GM12878 (cell line): ENCODE data around the gene HOTAIR.
A peak's percentile ranks its signal among the peaks of the same experiment; 100 is the strongest.

Experiments used
- EZH2 ChIP-seq: IDR thresholded peaks from 2 replicates; pipeline ENCODE4 v1.6.1; 2012; ENCODE audit warnings: low read depth, mild to moderate bottlenecking, control low read depth, inconsistent platforms, low read length, borderline replicate concordance; ENCODE audit not compliant: control insufficient read depth
- POLR2AphosphoS2 ChIP-seq: IDR thresholded peaks from 2 replicates; pipeline ENCODE4 v1.6.1; 2011; ENCODE audit warnings: low read depth, mild to moderate bottlenecking, low read length, improper control_type of control experiment, moderate library complexity
- TCF12 ChIP-seq: IDR thresholded peaks from 2 replicates; pipeline ENCODE4 v1.6.1; 2011; ENCODE audit warnings: low read depth, mild to moderate bottlenecking, low read length
- TF ChIP-seq, protein P1 (sequence below), 3 experiments: IDR thresholded peaks in 2 of 3; conservative IDR thresholded peaks in 1 of 3; 2 replicates each; pipeline ENCODE4 v1.5.1; 2011; ENCODE audit warnings: low read depth in 3 of 3, low read length in 3 of 3, mild to moderate bottlenecking in 3 of 3, control low read depth in 2 of 3, moderate library complexity in 2 of 3, inconsistent platforms in 1 of 3, mixed read lengths in 1 of 3; ENCODE audit not compliant: control insufficient read depth in 2 of 3, insufficient read depth in 1 of 3; ENCODE audit errors: extremely low read depth in 1 of 3

DNA sequence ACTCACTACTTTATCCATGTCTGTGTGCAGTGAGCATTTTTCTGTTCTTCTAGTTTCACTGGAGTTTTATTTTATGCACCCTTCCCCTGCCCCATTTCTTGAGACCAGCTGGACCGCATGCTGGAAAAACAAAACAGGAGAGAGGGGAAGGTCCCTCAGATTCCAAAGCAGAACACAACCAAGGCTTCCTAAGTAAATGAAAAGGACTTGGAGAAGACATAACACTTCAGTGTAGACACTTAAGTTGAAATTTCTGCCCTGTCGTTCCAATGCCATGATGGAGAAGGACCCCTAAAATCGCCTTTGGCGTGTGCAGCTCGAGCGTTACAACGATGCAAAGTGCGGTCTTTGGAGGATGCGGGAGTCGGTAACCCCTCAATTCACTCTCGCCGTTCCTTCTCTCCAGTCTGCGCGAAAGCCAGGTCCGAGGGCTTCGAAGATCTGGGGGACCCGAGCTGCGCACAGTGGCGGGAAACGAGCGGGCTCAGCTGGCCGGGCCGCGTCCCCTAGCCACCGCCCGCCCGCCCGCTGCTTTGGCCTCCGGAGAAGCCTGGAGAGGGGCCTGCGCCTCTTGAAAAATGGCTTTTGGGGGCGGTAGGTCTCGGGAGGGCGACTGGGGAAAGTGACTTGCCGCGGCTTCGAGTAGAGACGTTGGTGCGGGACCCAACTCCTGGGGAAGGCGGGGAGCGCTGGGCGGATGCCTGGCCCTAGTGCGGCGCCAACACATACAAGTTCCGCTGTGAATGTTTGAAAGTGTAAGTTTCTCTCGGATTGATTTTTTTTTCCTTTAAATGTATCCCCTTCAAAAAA lies 47.3 kb downstream of the HOTAIR start:
- TF ChIP-seq TCF12 (no peak), POLR2AphosphoS2 (no peak), EZH2 (peak; percentile 92; the same call in 1 of the 2 replicates)
- TF ChIP-seq, protein P1, sequence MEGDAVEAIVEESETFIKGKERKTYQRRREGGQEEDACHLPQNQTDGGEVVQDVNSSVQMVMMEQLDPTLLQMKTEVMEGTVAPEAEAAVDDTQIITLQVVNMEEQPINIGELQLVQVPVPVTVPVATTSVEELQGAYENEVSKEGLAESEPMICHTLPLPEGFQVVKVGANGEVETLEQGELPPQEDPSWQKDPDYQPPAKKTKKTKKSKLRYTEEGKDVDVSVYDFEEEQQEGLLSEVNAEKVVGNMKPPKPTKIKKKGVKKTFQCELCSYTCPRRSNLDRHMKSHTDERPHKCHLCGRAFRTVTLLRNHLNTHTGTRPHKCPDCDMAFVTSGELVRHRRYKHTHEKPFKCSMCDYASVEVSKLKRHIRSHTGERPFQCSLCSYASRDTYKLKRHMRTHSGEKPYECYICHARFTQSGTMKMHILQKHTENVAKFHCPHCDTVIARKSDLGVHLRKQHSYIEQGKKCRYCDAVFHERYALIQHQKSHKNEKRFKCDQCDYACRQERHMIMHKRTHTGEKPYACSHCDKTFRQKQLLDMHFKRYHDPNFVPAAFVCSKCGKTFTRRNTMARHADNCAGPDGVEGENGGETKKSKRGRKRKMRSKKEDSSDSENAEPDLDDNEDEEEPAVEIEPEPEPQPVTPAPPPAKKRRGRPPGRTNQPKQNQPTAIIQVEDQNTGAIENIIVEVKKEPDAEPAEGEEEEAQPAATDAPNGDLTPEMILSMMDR (IDR thresholded peaks at IDR 0.05 in 2 of 3, conservative IDR thresholded peaks at IDR 0.05 in 1 of 3; ENCODE audit: control insufficient read depth in 2 of 3, extremely low read depth in 1 of 3, insufficient read depth in 1 of 3, low read depth in 3 of 3, low read length in 3 of 3): no peak
